Stimulated activated CD8-positive, alpha-beta memory T cell treated with anti-CD3 and anti-CD28 coated beads, Interleukin-7, amount 100 ng/mL, for 1 hour (primary cell): ENCODE measurements around the gene PIK3C2B.

Experiments used
- DNase-seq, 2 donors: peaks; one replicate each; pipeline ENCODE4 v3.0.0-alpha.2; 2020; ENCODE audit warnings: low read depth in 2 of 2

Gene PIK3C2B

DNA sequence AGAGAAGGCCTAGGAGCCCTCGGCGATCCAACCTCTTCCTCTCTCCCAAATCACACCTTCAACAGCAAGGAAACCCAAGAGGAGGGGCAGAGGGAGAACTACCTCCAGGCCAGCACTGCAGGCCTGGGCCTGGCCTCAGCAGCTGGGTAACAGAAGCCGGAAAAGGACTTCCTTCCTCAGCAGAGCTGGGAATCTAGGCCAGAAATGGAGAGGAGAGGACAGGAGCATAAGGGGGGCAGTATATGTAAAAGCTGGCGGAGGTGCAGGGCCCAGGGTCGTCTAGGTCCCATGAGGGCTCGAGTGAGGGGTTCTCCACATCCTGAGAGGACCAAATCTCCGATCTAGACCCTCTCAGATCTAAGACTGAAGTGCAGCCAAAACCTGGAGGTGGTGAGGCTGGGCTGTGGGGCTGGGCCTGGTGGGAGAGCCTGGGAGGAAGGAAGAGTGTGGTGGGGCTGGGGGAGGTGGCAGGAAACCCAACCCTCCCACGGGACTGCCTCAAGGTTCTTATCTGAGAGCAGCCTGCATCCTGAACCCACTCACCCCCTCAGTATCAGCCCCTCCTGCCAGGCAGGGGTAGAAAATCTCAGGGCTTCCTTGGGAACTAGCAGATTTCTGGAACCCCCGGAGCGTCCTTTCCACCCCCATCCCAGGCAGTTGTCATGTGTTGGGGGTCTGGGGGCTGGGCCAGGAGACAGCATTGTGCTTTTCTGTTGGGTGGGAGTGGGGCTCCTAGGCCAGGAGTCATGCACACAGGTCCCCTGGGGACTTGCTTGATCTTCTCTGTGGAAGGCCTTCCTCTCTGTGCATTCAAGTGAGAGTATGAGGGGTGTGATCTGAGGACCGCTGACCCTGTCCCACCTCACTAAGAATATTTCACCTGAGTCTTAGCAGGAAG lies 33.0 kb downstream of the PIK3C2B start:
- DNase-seq: no peak

- DNase-seq: no peak
Measured at GRCh38 chr1:204460346-204460745, 34.3 kb downstream of the PIK3C2B start.

DNA sequence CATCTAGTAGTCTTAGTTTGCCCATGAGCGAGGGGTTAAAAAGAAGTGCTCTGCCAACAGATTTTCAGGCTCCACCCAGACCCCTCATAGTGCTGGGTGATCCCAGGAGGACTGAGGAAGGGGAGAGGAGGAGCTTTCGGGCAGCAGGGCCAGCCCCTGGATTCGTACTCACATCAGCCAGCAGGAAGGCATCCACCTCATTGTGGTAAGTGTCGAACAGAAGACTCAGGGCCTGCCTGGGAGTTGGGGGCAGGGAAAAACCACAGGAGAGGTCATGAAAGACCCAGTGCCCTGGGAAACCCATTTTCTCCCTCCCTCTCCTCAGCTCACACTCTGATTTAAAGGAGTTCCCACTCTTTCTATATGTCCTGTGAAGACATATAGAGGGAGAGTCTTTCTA lies 34.9 kb downstream of the PIK3C2B start:
- no peak for DNase-seq

DNA sequence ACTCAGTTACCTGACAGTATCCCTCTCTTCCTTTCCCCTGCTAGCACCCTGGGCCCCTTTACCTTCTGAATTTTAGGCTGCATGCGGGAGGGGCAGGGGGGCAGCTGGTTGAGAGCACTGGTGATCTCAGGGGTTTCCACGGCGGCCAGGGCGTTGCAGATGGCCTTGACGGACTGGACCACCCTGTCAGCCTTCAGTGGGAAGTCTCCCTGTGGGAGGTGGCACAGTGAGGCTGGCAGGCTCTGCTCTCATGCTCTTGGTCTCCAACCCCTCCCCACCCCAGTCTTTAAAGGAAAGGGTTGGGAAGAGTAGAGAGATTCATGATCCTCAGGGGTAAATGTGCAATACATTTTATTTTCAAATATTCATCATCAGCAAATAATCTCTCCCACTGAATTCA lies 36.9 kb downstream of the PIK3C2B start:
- DNase-seq: no peak

- no peak for DNase-seq
Measured at GRCh38 chr1:204456826-204457442, 37.7 kb downstream of the PIK3C2B start.

DNA sequence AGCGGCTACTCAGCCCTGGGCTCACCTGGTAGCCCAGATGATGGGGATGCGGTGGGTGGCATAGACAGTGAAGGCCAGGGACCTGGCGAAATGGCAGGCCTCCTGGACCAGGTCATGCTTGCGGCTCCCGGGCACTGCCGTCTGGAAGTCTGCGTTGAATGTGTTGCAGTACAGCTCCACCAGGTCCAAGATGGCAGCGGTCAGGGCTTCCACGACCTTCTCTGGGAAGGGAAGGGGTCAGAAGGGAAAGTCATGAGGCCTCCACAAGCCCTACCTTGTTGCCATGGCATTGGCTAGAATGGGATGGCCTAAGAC lies 38.8 kb downstream of the PIK3C2B start:
- DNase-seq: no peak

GRCh38 chr1:204455063-204455830 lies 39.4 kb downstream of the PIK3C2B start:
- DNase-seq: no peak

DNA sequence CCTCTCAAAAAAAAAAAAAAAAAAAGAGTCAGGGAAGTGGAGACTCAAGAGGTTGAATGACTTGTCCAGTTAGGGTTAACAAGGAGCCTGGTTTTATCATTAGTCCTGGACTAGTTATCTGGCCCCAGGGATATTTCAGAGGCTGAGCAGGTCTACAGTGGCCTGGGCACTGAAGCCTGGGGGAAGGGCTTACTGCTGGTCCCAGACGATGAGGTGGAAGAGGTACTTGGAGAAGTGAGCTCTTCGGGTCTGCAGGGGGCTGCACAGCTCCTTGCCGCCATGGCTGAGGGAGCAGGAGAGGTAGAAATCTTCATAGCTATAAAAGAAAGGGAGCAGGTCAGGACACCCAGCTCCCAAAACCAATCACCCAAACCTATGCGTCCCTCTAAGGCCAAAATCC lies 40.1 kb downstream of the PIK3C2B start:
- DNase-seq: no peak

- peak; percentile 23 to 30 for DNase-seq
Measured at GRCh38 chr1:204453141-204453772, 41.3 kb downstream of the PIK3C2B start.

GRCh38 chr1:204451352-204452124 lies 43.1 kb downstream of the PIK3C2B start:
- no peak for DNase-seq

- no peak for DNase-seq
Measured at GRCh38 chr1:204450461-204451257, 43.9 kb downstream of the PIK3C2B start.

GRCh38 chr1:204449678-204450280 lies 44.8 kb downstream of the PIK3C2B start:
- no peak for DNase-seq

DNA sequence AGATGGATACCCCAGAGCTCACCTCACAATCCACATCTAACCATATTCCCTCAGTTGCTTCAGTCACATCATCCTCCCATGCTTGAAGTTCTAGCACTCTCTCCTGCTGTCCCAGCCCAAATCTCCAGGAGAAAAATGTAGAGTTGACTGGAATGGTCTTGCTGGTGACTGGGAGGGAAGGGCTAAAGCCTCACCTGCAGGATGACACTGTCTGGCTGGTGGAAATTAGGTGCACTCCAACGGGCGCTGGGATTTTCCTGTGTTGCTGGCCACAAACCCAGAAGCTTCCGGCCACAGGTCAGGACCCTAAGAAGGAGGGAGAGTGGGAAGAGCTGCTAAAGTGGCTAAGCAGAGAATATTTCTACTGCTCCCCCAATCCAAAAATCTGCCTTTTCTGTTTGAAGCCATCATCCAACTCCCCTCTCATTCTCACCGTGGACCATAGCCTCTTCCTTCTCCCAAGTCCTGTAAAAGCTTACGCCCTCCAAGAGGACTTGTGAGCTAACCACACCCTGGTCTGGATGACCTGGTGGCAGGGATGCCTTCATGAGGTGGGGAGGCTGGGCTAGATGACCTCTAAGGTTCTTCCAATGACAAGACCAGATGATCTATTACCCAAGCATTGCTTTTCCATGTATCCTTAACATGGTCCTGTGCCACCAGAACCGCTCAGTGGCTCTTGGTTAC lies 45.5 kb downstream of the PIK3C2B start:
- DNase-seq: no peak

DNA sequence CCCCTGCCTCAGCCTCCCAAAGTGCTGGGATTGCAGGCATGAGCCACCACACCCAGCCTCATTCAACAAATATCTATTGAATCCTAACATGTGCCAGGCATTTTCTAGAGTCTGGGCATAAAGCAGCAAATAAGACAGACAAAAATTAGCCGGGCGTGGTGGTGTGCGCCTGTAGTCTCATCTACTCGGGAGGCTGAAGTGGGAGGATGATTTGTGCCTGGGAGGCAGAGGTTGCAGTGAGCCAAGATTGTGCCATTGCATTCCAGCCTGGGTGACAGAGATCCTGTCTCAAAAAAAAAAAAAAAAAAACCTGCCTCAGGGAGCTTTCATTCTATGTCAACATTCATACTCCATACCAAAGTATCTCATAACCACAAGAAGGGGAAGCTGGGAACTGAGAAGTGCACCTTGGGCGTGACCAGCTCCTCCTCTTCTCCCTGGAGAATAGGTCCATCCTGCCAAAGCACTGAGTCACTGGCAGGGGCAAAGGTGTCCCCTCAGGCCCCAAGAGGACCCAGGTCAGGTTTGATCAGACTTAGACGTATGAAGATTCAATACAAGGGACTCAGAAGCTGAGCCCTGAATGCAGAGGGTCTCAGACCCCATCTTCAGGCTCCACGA lies 46.2 kb downstream of the PIK3C2B start:
- DNase-seq: no peak

- DNase-seq: no peak
Measured at GRCh38 chr1:204447736-204448135, 46.9 kb downstream of the PIK3C2B start.

DNA sequence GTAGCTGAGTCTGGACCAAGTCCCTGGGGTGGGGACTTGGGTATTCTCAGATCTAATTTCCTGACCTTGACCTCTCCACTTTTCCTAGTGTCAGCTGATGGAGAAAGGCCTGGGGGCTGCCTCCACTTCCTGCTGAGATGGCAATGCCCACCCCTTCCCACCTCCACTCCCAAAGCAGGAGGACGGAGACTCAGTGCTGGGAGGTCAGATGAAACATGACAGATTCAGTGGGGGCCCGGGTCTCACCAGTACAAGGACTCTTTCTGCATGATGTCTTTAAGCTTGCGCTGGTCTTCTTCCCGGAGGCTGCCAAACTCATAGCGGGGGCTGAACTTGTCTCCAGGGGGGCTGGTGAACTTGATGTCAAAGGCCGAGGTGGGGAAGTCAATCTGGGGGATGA lies 47.4 kb downstream of the PIK3C2B start:
- DNase-seq: no peak

GRCh38 chr1:204446413-204447111 lies 48.0 kb downstream of the PIK3C2B start:
- DNase-seq: peak; percentile 43 to 55

DNA sequence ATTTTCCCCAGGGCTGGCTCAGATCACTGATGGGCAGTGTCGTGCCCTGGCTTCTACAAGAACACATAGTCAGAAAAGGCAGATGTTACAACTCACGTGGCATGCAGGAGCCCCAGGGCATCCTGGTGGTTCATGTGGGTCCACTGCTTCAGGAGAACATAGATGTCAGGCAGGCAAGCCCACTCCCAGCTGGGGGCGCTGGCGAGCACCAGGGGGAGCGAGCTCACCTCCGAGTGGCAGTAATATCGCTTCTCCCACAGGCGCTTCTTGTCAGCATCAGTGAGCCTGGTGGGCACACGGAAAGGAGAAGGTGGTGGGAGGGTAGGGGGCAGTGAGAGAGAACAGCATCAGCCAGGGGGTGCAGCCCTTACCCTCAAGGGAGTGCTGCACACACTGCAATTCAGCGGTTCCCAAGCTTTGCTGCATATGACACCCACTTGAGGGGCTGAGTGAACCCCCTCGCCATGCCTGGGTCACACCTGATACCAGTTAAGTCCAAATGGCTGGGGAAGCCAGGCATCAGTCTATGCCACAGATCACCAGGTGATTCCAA lies 48.7 kb downstream of the PIK3C2B start:
- peak in 1 of 2 donors; percentile 14 for DNase-seq
